DOHH2 (cell line): ENCODE data around the gene HLCS.

ENCODE experiments used
- H3F3A ChIP-seq: fragments of 200-600 bp; sonication (generic), shearing (Covaris generic); 2 replicates; pipeline ENCODE4 v1.6.0; 2016; ENCODE audit warnings: antibody characterized with exemption, mild to moderate bottlenecking; ENCODE audit not compliant: control insufficient read depth, insufficient read depth
- H3K27ac ChIP-seq: fragments of 200-600 bp; sonication (generic); 2 replicates; pipeline ENCODE4 v1.5.1; 2014; ENCODE audit warnings: low read depth, mild to moderate bottlenecking, low read length, moderate library complexity
- H3K27me3 ChIP-seq: fragments of 200-600 bp; sonication (generic); 2 replicates; pipeline ENCODE4 v1.6.1; 2014; ENCODE audit warnings: mild to moderate bottlenecking, low read length, mixed read lengths; ENCODE audit not compliant: control insufficient read depth
- H3K36me3 ChIP-seq: fragments of 200-600 bp; sonication (generic); 2 replicates; pipeline ENCODE4 v1.6.1; 2014; ENCODE audit warnings: mild to moderate bottlenecking, low read length, moderate library complexity, mixed read lengths; ENCODE audit not compliant: control insufficient read depth
- H3K4me1 ChIP-seq: fragments of 200-600 bp; sonication (generic); 2 replicates; pipeline ENCODE4 v1.6.1; 2014; ENCODE audit warnings: mild to moderate bottlenecking, low read length, mixed read lengths; ENCODE audit not compliant: control insufficient read depth
- H3K4me2 ChIP-seq: fragments of 200-600 bp; sonication (generic); 2 replicates; pipeline ENCODE4 v1.6.0; 2014; ENCODE audit warnings: mild to moderate bottlenecking, low read length, moderate library complexity
- H3K4me3 ChIP-seq: fragments of 200-600 bp; sonication (generic); 2 replicates; pipeline ENCODE4 v1.5.1; 2014; ENCODE audit warnings: mild to moderate bottlenecking, low read length, mixed read lengths
- H3K79me2 ChIP-seq: fragments of 200-600 bp; sonication (generic); 2 replicates; pipeline ENCODE4 v1.6.1; 2014; ENCODE audit warnings: mild to moderate bottlenecking, low read length, mixed read lengths; ENCODE audit not compliant: control insufficient read depth
- H3K9me2 ChIP-seq: fragments of 200-600 bp; sonication (generic); replicated peaks from 2 replicates; pipeline ENCODE4 v1.6.1; 2014; ENCODE audit warnings: mild to moderate bottlenecking, low read length, mixed read lengths; ENCODE audit not compliant: control insufficient read depth
- H3K9me3 ChIP-seq: fragments of 200-600 bp; sonication (generic); 2 replicates; pipeline ENCODE4 v1.6.1; 2014; ENCODE audit warnings: antibody characterized with exemption, low read length, mixed read lengths; ENCODE audit not compliant: control insufficient read depth, insufficient read depth
- H4K20me1 ChIP-seq: fragments of 200-600 bp; sonication (generic); 2 replicates; pipeline ENCODE4 v1.6.0; 2014; ENCODE audit warnings: low read depth, mild to moderate bottlenecking, antibody characterized with exemption, low read length, moderate library complexity; ENCODE audit not compliant: control insufficient read depth, insufficient read depth
- EZH2phosphoT487 ChIP-seq: fragments of 200-600 bp; sonication (generic); IDR thresholded peaks from 2 replicates; pipeline ENCODE4 v1.6.1; 2017; ENCODE audit warnings: borderline replicate concordance, mild to moderate bottlenecking, antibody characterized with exemption, low read length, moderate library complexity, mixed read lengths
- TF ChIP-seq, protein P1 (sequence below): fragments of 200-600 bp; sonication (generic); IDR thresholded peaks from one replicate; pipeline ENCODE4 v1.5.1; 2014; ENCODE audit warnings: antibody characterized with exemption, mild to moderate bottlenecking, low read depth, low read length; ENCODE audit not compliant: poor library complexity, severe bottlenecking

HLCS gene

DNA sequence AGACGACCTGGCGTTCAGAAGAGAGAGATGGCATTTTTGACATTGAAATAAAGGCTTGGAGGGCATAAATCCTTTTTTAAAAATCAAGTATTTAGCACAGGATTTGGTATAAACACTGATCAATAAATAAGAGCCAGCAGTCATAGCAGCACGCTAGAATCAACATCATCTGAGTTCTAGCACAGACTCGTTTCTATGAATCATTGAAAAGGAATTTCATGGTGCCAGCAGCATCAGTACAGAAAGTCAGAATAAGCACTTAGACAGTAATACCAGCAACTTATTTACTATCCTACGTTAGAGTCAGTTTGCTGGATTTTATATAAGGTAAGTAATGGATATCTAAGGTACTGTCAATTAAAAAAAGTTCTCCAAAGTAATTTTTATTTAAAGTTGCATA is 119.3 kb downstream of the HLCS start:
- Histone ChIP-seq H4K20me1 (no peaks in the 10 kb centered on the region), H3K36me3 (no peaks in the 10 kb centered on the region), H3K27me3 (no peaks in the 10 kb centered on the region), H3K9me3 (no peaks in the 10 kb centered on the region), H3K4me2 (no peak overlapping the region), H3K4me3 (no peak overlapping the region), H3K27ac (no peak overlapping the region), H3K79me2 (no peaks in the 10 kb centered on the region), H3K4me1 (no peaks in the 10 kb centered on the region), H3K9me2 (no peaks in the 10 kb centered on the region), H3F3A (no peaks in the 10 kb centered on the region)
- TF ChIP-seq, protein P1, sequence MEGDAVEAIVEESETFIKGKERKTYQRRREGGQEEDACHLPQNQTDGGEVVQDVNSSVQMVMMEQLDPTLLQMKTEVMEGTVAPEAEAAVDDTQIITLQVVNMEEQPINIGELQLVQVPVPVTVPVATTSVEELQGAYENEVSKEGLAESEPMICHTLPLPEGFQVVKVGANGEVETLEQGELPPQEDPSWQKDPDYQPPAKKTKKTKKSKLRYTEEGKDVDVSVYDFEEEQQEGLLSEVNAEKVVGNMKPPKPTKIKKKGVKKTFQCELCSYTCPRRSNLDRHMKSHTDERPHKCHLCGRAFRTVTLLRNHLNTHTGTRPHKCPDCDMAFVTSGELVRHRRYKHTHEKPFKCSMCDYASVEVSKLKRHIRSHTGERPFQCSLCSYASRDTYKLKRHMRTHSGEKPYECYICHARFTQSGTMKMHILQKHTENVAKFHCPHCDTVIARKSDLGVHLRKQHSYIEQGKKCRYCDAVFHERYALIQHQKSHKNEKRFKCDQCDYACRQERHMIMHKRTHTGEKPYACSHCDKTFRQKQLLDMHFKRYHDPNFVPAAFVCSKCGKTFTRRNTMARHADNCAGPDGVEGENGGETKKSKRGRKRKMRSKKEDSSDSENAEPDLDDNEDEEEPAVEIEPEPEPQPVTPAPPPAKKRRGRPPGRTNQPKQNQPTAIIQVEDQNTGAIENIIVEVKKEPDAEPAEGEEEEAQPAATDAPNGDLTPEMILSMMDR = no peak
- TF ChIP-seq EZH2phosphoT487 = no peak

DNA sequence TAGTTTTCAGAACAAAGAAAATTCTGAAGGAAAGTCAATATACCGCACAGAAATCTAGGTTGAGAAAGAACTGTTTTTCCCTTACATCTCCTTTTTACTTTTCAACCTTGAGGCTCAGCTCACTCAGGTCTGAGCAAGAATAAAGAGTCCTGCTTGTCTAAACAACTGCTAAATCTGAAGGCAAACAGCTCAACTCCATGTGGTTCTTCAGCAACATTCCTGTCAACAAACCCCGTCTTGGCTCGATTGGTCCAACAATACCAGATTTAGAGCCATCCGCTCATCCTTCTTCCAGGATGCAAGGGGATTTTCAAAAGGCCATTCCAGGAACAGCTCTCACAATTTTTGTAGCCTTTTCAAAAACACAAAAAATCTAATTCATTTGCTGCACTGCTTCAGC is 119.8 kb downstream of the HLCS start:
- no peaks in the 10 kb centered on the region for H3K9me2 ChIP-seq
- H4K20me1 ChIP-seq = no peaks in the 10 kb centered on the region
- H3K4me2 ChIP-seq = no peak overlapping the region
- H3K4me3 ChIP-seq = no peak overlapping the region
- no peaks in the 10 kb centered on the region for H3K79me2 ChIP-seq
- no peaks in the 10 kb centered on the region for H3F3A ChIP-seq
- TF ChIP-seq EZH2phosphoT487 = no peak
- TF ChIP-seq, protein P1 = no peak
- H3K36me3 ChIP-seq = no peaks in the 10 kb centered on the region
- H3K4me1 ChIP-seq = no peaks in the 10 kb centered on the region
- H3K27ac ChIP-seq = no peak overlapping the region
- no peaks in the 10 kb centered on the region for H3K27me3 ChIP-seq
- no peaks in the 10 kb centered on the region for H3K9me3 ChIP-seq

DNA sequence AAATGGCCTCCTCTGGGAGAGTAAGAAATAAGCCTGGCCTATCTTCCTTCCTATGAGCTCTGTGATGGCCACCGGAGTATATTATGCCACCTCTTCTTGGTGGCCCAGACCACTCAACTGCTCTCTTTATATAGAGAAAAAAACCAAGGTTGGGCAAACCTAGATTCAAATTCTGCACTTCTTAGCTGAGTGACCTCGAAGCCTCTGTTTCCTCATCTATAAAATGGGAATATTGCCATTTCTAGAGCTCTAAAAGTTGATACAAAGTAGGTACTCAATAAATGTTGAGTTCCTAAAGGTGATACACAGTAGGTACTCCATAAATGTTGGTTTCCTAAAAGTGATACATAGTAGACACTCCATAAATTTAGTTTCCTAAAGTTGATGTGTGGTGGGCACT is 120.7 kb downstream of the HLCS start:
- H3K27me3 ChIP-seq = no peaks in the 10 kb centered on the region
- no peak overlapping the region for H3K27ac ChIP-seq
- H4K20me1 ChIP-seq = no peaks in the 10 kb centered on the region
- H3F3A ChIP-seq = no peaks in the 10 kb centered on the region
- no peak overlapping the region for H3K4me2 ChIP-seq
- no peaks in the 10 kb centered on the region for H3K4me1 ChIP-seq
- no peaks in the 10 kb centered on the region for H3K9me3 ChIP-seq
- TF ChIP-seq EZH2phosphoT487 = no peak
- TF ChIP-seq, protein P1 = no peak
- H3K9me2 ChIP-seq = no peaks in the 10 kb centered on the region
- H3K36me3 ChIP-seq = no peaks in the 10 kb centered on the region
- H3K79me2 ChIP-seq = no peaks in the 10 kb centered on the region
- no peak overlapping the region for H3K4me3 ChIP-seq

DNA sequence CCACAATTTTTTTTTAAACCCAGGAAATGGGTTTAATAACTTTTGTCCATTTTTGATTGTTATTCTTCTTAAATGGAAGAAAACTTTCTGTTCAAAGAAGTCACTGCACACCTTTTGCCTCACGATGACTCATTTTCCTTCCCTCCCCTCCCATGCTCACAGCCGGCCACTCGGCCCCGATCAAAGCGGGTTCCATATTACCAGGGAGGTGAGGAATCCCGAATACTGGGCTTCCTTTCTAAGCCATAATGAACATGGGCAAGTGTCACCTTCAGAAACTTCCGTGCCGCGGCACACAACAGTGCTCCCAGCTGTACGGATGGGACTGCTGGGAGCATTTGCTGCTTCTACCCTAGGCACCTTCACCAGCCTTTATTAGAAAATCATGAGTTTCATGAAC is 121.4 kb downstream of the HLCS start:
- Histone ChIP-seq H3K9me3 (no peaks in the 10 kb centered on the region), H3K4me1 (no peaks in the 10 kb centered on the region), H3K4me3 (no peak overlapping the region), H3K9me2 (no peaks in the 10 kb centered on the region), H3K27ac (no peak overlapping the region), H3K4me2 (no peak overlapping the region), H3K27me3 (no peaks in the 10 kb centered on the region), H3K79me2 (no peaks in the 10 kb centered on the region), H4K20me1 (no peaks in the 10 kb centered on the region), H3K36me3 (no peaks in the 10 kb centered on the region), H3F3A (no peaks in the 10 kb centered on the region)
- no peak for TF ChIP-seq EZH2phosphoT487
- TF ChIP-seq, protein P1 = no peak
